ENCODE results near the gene INHA.

The INHA gene

GRCh38 chr2:219595256-219595655, 23.1 kb downstream of the INHA start:
- no peak for TF ChIP-seq CTCF (IDR thresholded peaks at IDR 0.05)

- no peak for TF ChIP-seq CTCF (IDR thresholded peaks at IDR 0.05)
Observed at GRCh38 chr2:219596954-219597551, 24.9 kb downstream of the INHA start.

GRCh38 chr2:219597552-219598307, 25.6 kb downstream of the INHA start, which contains the start of gene STK11IP:
TSS of gene STK11IP (plus strand) at chr2:219597857. CDS start at chr2:219598120, 263 bp downstream.
- TF ChIP-seq CTCF (IDR thresholded peaks at IDR 0.05): no peak

DNA sequence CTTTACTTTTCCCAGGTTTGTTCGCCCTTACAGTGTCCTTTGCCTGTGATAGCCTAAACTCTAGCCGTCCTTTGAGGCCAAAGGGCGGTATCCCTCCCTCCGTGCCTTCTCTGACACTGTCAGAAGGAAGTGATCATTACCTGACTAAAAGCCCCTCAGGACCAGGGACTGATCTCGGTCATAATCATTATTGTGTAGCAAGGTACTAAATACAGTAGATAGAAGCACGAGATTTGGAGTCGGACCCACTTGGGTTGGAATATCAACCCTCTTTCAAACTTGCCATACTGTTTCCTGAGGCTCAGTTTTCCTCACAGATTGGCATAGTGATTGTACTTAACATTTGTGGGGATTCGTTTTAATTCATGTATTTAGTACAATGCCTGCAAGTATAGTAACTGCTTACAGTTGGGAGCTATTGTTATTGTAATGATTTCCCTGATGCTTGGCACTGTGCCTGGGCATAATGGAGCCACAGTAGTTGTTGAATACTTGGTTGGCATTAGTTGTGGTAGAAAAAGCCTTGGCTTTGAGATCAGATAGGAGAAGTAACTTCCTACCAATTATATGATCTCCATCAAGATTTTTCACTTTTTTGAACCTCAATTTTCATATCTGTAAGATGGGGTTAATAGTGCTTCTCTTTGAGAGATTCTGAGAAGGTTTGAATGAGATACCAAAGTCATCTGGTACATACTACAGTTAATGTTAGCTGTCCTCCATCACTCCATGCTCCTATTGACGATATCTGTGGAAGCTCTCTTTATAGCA, 26.4 kb downstream of the INHA start:
- TF ChIP-seq CTCF (IDR thresholded peaks at IDR 0.05): no peak

- no peak for TF ChIP-seq CTCF (IDR thresholded peaks at IDR 0.05)
Observed at GRCh38 chr2:219603771-219604170, 31.7 kb downstream of the INHA start.

DNA sequence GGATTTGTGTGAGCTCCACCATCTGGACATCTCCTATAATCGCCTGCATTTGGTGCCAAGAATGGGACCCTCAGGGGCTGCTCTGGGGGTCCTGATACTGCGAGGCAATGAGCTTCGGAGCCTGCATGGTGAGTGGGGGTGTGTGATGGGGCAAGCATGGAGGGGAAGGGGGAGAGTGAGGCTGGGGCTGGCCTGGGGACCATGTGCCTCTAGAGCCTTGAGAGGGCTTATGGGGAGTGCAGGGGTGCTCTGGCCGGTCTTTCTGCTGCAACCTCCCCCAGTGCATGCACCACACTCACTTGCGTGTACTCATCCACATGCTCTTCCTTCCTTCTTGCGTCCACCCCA, 33.5 kb downstream of the INHA start:
- TF ChIP-seq CTCF (IDR thresholded peaks at IDR 0.05): no peak

- TF ChIP-seq CTCF (IDR thresholded peaks at IDR 0.05): no peak
Observed at GRCh38 chr2:219607931-219608330, 35.8 kb downstream of the INHA start.
